ENCODE data around the gene ZSWIM7.

Gene ZSWIM7

GRCh38 chr17:15999141-15999973, at the start of gene ZSWIM7, which contains the start of gene TTC19:
ZSWIM7 (minus strand) TSS chr17:15999704; CDS start chr17:15999594, 110 bp downstream.
TTC19 (plus strand) TSS chr17:15999824; CDS start chr17:15999849, 25 bp downstream.
- DNase-seq = peak; percentile 96

- no peak for DNase-seq
These were observed 49.4 kb upstream of the ZSWIM7 start for GRCh38 chr17:16048811-16049449.

- no peak for DNase-seq
These were observed 47.5 kb upstream of the ZSWIM7 start for GRCh38 chr17:16046966-16047365.

GRCh38 chr17:16044487-16044886, 45.0 kb upstream of the ZSWIM7 start:
- no peak for DNase-seq

- DNase-seq = no peak
These were observed 41.3 kb upstream of the ZSWIM7 start for GRCh38 chr17:16040710-16041251.

GRCh38 chr17:16037636-16038035, 38.1 kb upstream of the ZSWIM7 start:
- no peak for DNase-seq

GRCh38 chr17:16036261-16036660, 36.8 kb upstream of the ZSWIM7 start:
- no peak for DNase-seq

- no peak for DNase-seq
These were observed 34.3 kb upstream of the ZSWIM7 start for GRCh38 chr17:16033729-16034349.

- peak; percentile 77 for DNase-seq
These were observed 28.4 kb upstream of the ZSWIM7 start for GRCh38 chr17:16027708-16028584.

- DNase-seq = no peak
These were observed 27.4 kb upstream of the ZSWIM7 start for GRCh38 chr17:16026895-16027294.

- no peak for DNase-seq
These were observed 25.7 kb upstream of the ZSWIM7 start for GRCh38 chr17:16025202-16025601.

- no peak for DNase-seq
These were observed 24.4 kb upstream of the ZSWIM7 start for GRCh38 chr17:16023881-16024280.

GRCh38 chr17:16019347-16019746, 19.8 kb upstream of the ZSWIM7 start:
- no peak for DNase-seq

- no peak for DNase-seq
These were observed 14.5 kb upstream of the ZSWIM7 start for GRCh38 chr17:16013943-16014407.

GRCh38 chr17:16007439-16007838, 7.9 kb upstream of the ZSWIM7 start:
- peak; percentile 14 for DNase-seq

- no peak for DNase-seq
These were observed 6.1 kb upstream of the ZSWIM7 start for GRCh38 chr17:16005636-16006035.

GRCh38 chr17:16003841-16004240, 4.3 kb upstream of the ZSWIM7 start:
- DNase-seq = no peak

- DNase-seq = no peak
These were observed 3.3 kb upstream of the ZSWIM7 start for GRCh38 chr17:16002708-16003260.

GRCh38 chr17:16001226-16001897, 1.9 kb upstream of the ZSWIM7 start:
- no peak for DNase-seq

- peak; percentile 52 for DNase-seq
These were observed 697 bp upstream of the ZSWIM7 start for GRCh38 chr17:15999974-16000827.

Data from activated CD4-positive, alpha-beta T cell treated with anti-CD3 and anti-CD28 coated beads for 48 hours (primary cell).